ENCODE data around the gene ZNF648.
"Not testable (repeated sequence)": the region's sequence is repeated elsewhere in the genome, so short reads cannot be mapped to it uniquely, and the experiment has no call there.

The ZNF648 gene

DNA sequence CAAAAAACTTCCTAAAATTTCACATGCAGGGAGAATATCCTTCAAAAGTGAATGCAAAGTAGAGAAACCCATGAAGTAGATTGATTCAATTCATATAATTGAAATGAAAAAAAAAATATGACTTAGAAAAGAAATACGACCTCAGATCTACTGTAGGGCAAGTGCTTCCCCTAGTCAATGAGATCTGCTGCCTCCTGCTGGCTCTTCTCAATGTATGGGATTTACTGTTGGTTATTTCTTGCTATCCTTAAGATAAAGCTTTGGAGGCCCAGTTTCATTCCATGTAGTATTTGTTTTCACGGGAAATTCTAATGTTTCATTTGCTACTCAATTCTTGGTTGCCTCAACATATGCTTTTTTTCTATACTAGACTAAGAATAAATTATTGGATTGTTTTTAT lies 46.2 kb downstream of the ZNF648 start:
- DNase-seq = no peak

- not testable (repeated sequence) for DNase-seq
Measured at GRCh38 chr1:182010800-182011370, 50.6 kb downstream of the ZNF648 start.

- DNase-seq = not testable (repeated sequence)
Measured at GRCh38 chr1:182005398-182005797, 56.1 kb downstream of the ZNF648 start.

- DNase-seq = no peak
Measured at GRCh38 chr1:182004601-182005000, 56.9 kb downstream of the ZNF648 start.

All from EL (cell line).